ENCODE results near the gene HSFY2.
"Not testable (repeated sequence)": the region's sequence is repeated elsewhere in the genome, so short reads cannot be mapped to it uniquely, and the experiment has no call there.

The HSFY2 gene, protein sequence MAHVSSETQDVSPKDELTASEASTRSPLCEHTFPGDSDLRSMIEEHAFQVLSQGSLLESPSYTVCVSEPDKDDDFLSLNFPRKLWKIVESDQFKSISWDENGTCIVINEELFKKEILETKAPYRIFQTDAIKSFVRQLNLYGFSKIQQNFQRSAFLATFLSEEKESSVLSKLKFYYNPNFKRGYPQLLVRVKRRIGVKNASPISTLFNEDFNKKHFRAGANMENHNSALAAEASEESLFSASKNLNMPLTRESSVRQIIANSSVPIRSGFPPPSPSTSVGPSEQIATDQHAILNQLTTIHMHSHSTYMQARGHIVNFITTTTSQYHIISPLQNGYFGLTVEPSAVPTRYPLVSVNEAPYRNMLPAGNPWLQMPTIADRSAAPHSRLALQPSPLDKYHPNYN

DNA sequence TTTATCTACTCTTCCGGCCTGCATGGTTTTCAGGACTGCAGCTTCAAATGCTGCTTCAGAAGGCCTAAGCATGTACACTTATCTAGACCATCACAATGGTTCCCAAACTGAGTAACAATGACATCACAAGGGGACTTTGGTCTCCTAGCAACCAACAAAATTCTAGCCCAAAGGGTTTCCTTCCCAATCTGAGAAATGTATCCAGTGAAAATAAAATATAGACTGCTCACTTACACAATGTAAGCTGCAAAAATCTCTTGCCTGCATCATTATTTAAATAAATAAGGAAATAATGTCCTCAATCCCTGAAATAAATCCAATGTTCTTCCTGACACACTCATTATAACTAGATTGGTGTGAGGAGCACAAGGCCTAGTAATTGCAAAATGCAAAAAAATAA is at the start of gene HSFY2:
TSS of gene HSFY2 (minus strand) at position 101 of the 400 bp plus-strand sequence. CDS start 117 bp downstream, outside the sequence.
- not testable (repeated sequence) for DNase-seq

DNA sequence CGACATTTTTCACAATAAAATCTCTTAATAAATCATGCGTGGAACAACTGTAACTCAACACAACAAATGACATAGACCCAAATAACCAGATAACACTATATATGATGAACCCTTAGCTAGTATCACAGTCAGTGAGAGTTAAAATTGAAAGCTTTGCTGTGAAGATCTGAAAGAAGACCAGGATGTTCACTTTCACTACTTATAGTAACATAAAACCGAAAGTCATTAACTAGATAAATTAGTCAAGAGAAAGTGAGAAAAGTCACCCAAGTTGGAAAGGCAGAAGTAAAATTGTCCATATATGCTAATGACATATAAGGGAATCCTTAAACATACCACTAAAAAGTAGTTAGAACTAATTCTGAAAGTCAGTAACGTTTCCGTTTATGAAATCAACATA is 42.2 kb upstream of the HSFY2 start:
- DNase-seq = not testable (repeated sequence)

- not testable (repeated sequence) for DNase-seq
These were observed 15.3 kb upstream of the HSFY2 start for GRCh38 chrY:18788757-18789406.

GRCh38 chrY:18754077-18754476 is 19.5 kb downstream of the HSFY2 start:
- not testable (repeated sequence) for DNase-seq

DNA sequence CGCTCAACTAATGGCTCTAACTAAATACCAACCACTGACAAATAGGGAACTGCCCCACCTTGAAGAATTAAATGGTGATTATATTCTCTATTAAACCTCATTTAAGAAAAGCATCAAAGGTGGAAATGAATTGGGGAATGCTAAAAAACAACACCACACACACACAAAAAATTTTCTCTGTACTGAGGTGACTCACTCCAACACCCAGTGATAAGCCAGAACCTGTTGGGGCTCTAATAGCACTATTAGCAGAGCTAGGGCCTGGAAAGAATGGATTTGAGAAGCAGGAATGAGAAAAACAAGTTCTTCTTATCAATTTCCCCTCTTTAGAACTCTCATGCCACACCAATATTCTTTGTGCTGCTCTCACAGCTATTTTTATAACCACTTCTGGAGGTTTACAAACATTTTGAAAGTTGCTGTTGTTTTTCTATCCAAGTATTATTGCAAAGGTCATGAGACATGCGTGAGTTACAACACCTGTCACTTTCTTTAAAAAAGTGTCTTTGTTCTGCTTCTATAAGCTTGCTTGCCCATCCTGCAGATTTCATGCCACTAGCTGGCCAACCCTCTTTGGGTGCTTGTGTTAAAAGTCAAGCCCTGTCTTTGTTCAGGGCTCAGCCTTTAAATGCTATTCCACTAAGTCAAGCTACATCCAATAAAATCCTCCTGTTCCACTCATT is 20.3 kb downstream of the HSFY2 start:
- not testable (repeated sequence) for DNase-seq

- not testable (repeated sequence) for DNase-seq
These were observed 49.8 kb downstream of the HSFY2 start for GRCh38 chrY:18723714-18724113.

All from NCI-H2227 treated with DMSO at 0.1 percent for 48 hours (cell line).